HepG2 (cell line): Measurements from ENCODE around the gene TAB3. TPM values are rescaled to one million over a fixed set of nuclear protein-coding genes. Genes with fewer than 3 reads are reported as not detected.
A peak's percentile ranks its signal among the peaks of the same experiment; 100 is the strongest.

Experiments
- HOMEZ ChIP-seq: IDR thresholded peaks from 2 replicates; pipeline ENCODE4 v1.6.1; 2016; ENCODE audit warnings: low read depth
- LBX2 ChIP-seq: sonication (generic); formaldehyde crosslinking; IDR thresholded peaks from 2 replicates; pipeline ENCODE4 v1.5.0; 2020; ENCODE audit warnings: missing genetic modification reagents, mild to moderate bottlenecking, borderline replicate concordance
- MTERF4 ChIP-seq: sonication (generic); formaldehyde crosslinking; IDR thresholded peaks from 2 replicates; pipeline ENCODE4 v1.8.0; 2023; ENCODE audit warnings: mild to moderate bottlenecking, missing genetic modification reagents
- NR2C2 ChIP-seq: sonication (generic); formaldehyde crosslinking; IDR thresholded peaks from 2 replicates; pipeline ENCODE4 v1.4.0; 2020; ENCODE audit warnings: missing genetic modification reagents, mild to moderate bottlenecking, moderate library complexity, borderline replicate concordance
- NR2F1 ChIP-seq, 2 experiments: fragments of 450-650 bp in 1 of 2; formaldehyde crosslinking in 1 of 2; IDR thresholded peaks; 2 replicates each; pipeline versions ENCODE4 v1.5.0 to v1.6.1; 2016 to 2020; ENCODE audit warnings: mild to moderate bottlenecking in 1 of 2, missing compliant biosample characterization in 1 of 2, missing genetic modification reagents in 1 of 2, moderate library complexity in 1 of 2
- PAXIP1 ChIP-seq: sonication (generic); formaldehyde crosslinking; conservative IDR thresholded peaks from 2 replicates; pipeline ENCODE4 v1.4.0; 2020; ENCODE audit warnings: mild to moderate bottlenecking, missing genetic modification reagents, moderate library complexity
- RARG ChIP-seq: sonication (generic); formaldehyde crosslinking; IDR thresholded peaks from 2 replicates; pipeline ENCODE4 v1.4.0; 2020; ENCODE audit warnings: low read depth, mild to moderate bottlenecking, missing genetic modification reagents
- REST ChIP-seq, 2 experiments: IDR thresholded peaks; 2 replicates each; pipeline ENCODE4 v1.6.1; 2011 to 2012; ENCODE audit warnings: low read length in 2 of 2, borderline replicate concordance in 1 of 2, low read depth in 1 of 2, mild to moderate bottlenecking in 1 of 2, moderate library complexity in 1 of 2
- TBX2 ChIP-seq: sonication (generic); formaldehyde crosslinking; IDR thresholded peaks from 2 replicates; pipeline ENCODE4 v1.5.0; 2020; ENCODE audit warnings: missing genetic modification reagents, mild to moderate bottlenecking, borderline replicate concordance
- TFE3 ChIP-seq: IDR thresholded peaks from 2 replicates; pipeline ENCODE4 v1.6.1; 2016
- THRA ChIP-seq: sonication (generic); formaldehyde crosslinking; IDR thresholded peaks from 2 replicates; pipeline ENCODE4 v1.4.0; 2020; ENCODE audit warnings: missing genetic modification reagents, borderline replicate concordance
- ZBTB21 ChIP-seq: sonication (generic); formaldehyde crosslinking; IDR thresholded peaks from 2 replicates; pipeline ENCODE4 v1.4.0; 2020; ENCODE audit warnings: missing genetic modification reagents
- ZEB1 ChIP-seq: IDR thresholded peaks from 2 replicates; pipeline ENCODE4 v1.6.1; 2012; ENCODE audit warnings: mild to moderate bottlenecking, low read depth, inconsistent platforms; ENCODE audit not compliant: insufficient replicate concordance
- ZMYM4 ChIP-seq: sonication (generic); formaldehyde crosslinking; IDR thresholded peaks from 2 replicates; pipeline ENCODE4 v1.8.1; 2023; ENCODE audit warnings: mild to moderate bottlenecking, missing genetic modification reagents
- ZNF354B ChIP-seq: sonication (generic); formaldehyde crosslinking; IDR thresholded peaks from 2 replicates; pipeline ENCODE4 v1.8.0; 2022; ENCODE audit warnings: mild to moderate bottlenecking, missing genetic modification reagents
- polyA plus RNA-seq, 8 experiments: library from polyadenylated mRNA; depleted of rRNA in 3 of 8; stranded (reverse) in 7 of 8; unstranded in 1 of 8; fragments of >200 nt; fragmentation: Illumina TruSeq in 4 of 8; extraction: Trizol in 4 of 8; gene quantifications; 2 replicates each; pipeline versions ENCODE4 v1.2.1 to v1.2.3, GENCODE V29; 2011 to 2016; ENCODE audit warnings: low read depth in 4 of 8, missing spikeins in 1 of 8, mixed read lengths in 1 of 8; ENCODE audit not compliant: insufficient read depth in 1 of 8
- total RNA-seq, 5 experiments: library from RNA; depleted of rRNA; stranded (reverse); fragments of >200 nt; fragmentation: Illumina TruSeq; extraction: Trizol; gene quantifications; 2 replicates each; pipeline ENCODE4 v1.2.3, GENCODE V29; 2016; ENCODE audit warnings: low read depth in 1 of 5

The TAB3 gene
- total and polyA plus RNA-seq, 2 of the 13 experiments (the other 11 are each of a cell fraction or from before 2014, with no cell fraction given) = 27.2 to 59.8 TPM

- TF ChIP-seq PAXIP1 (CRISPR knock-in tag) (peak; percentile 50), MTERF4 (CRISPR knock-in tag) (no peak), THRA (CRISPR knock-in tag) (peak; percentile 49; the same call in 1 of the 2 replicates), NR2C2 (CRISPR knock-in tag) (peak; percentile 52; the same call in 1 of the 2 replicates), ZNF354B (CRISPR knock-in tag) (no peak), RARG (no peak), LBX2 (CRISPR knock-in tag) (no peak), NR2F1 (CRISPR knock-in tag; IDR thresholded peaks at IDR 0.05) (peak; percentile 67 to 76; a peak in 3 of 4 replicates), REST (IDR thresholded peaks at IDR 0.05; ENCODE audit: borderline replicate concordance in 1 of 2, low read depth in 1 of 2, low read length in 2 of 2) (no peak), TBX2 (peak; percentile 61; the same call in 1 of the 2 replicates), HOMEZ (CRISPR knock-in tag) (no peak), ZBTB21 (CRISPR knock-in tag) (no peak), TFE3 (CRISPR knock-in tag) (peak; percentile 58; the same call in 1 of the 2 replicates), ZEB1 (no peak), ZMYM4 (CRISPR knock-in tag) (peak; percentile 59; the same call in 1 of the 2 replicates)
Observed at GRCh38 chrX:30876367-30876766, 12.7 kb downstream of the TAB3 start (continued).
